SK-N-MC (cell line): Measurements from ENCODE around the gene SBNO2.

Experiments used
- DNase-seq: peaks from one replicate; pipeline ENCODE4 v3.0.0-alpha.2; 2011; ENCODE audit warnings: low read depth, low spot score
- H3K27ac ChIP-seq: fragments of 200-600 bp; sonication (generic); 2 replicates; pipeline ENCODE4 v1.5.1; 2016; ENCODE audit warnings: mixed run types
- H3K36me3 ChIP-seq: fragments of 200-600 bp; sonication (generic); 2 replicates; pipeline ENCODE4 v1.6.1; 2017; ENCODE audit warnings: antibody characterized with exemption, low read length, mixed read lengths; ENCODE audit not compliant: insufficient read depth
- H3K4me3 ChIP-seq: fragments of 200-600 bp; sonication (generic); 2 replicates; pipeline ENCODE4 v1.5.1; 2016
- H3K9ac ChIP-seq: fragments of 200-600 bp; sonication (generic); 2 replicates; pipeline ENCODE4 v1.8.0; 2017; ENCODE audit warnings: mixed run types, mixed read lengths; ENCODE audit not compliant: insufficient read length
- H3K9me3 ChIP-seq: fragments of 200-600 bp; sonication (generic); 2 replicates; pipeline ENCODE4 v1.6.1; 2017; ENCODE audit warnings: low read depth, mild to moderate bottlenecking, antibody characterized with exemption, low read length, moderate library complexity, mixed read lengths
- EZH2 ChIP-seq: fragments of 200-600 bp; sonication (generic); IDR thresholded peaks from one replicate; pipeline ENCODE4 v1.6.1; 2017; ENCODE audit warnings: antibody characterized with exemption
- FOXP2 ChIP-seq: optimal IDR thresholded peaks from 2 replicates; pipeline ENCODE3; 2011; ENCODE audit warnings: mild to moderate bottlenecking, moderate library complexity; ENCODE audit not compliant: insufficient read depth; ENCODE audit errors: extremely low read length, control extremely low read depth
- POLR2AphosphoS5 ChIP-seq: IDR thresholded peaks from 2 replicates; pipeline ENCODE4 v1.6.1; 2012; ENCODE audit warnings: mild to moderate bottlenecking, low read depth, low read length, borderline replicate concordance

SBNO2 gene

GRCh38 chr19:1068009-1069001 is 105.8 kb downstream of the SBNO2 start:
- Histone ChIP-seq H3K36me3 (no peaks in the 10 kb centered on the region), H3K27ac (no peak overlapping the region), H3K4me3 (peak overlapping the region; percentile 85), H3K9me3 (no peaks in the 10 kb centered on the region), H3K9ac (no peak overlapping the region)
- DNase-seq, result no peak
- TF ChIP-seq FOXP2, result no peak
- TF ChIP-seq POLR2AphosphoS5, result no peak
- no peak for TF ChIP-seq EZH2

DNA sequence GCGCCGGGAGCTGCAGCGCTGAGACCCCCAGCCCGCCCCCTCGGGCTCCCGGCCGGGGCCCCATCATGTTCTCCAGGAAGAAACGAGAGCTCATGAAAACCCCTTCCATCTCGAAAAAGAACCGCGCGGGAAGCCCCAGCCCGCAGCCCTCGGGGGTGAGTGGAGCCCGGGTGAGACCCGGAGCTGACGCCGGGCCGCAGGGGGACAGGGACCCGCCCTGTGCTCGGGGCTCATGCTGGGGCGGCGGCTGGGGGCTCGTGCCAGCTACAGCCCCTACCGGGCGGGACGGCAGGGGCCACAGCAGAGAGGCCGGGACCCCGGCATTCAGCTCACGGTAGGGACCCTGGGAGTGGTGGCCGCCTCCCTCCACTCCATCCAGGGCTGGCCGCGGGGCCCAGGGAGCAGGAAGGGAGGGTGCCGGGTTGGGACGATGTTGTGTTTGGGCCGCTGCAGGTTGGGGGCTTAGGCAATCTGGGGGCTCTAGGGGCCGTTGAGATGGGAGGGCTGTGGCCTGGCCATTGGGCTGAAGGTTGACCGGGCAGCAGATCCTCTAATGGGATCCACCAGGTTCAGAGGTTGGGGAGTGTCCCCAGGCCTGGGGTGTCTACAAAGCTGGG is 106.6 kb downstream of the SBNO2 start:
- Histone ChIP-seq H3K36me3 (no peaks in the 10 kb centered on the region), H3K4me3 (peak overlapping the region; percentile 85), H3K9ac (peak overlapping the region; percentile 37), H3K9me3 (no peaks in the 10 kb centered on the region), H3K27ac (no peak overlapping the region)
- TF ChIP-seq FOXP2 (no peak), EZH2 (no peak), POLR2AphosphoS5 (no peak)
- DNase-seq, result no peak

- Histone ChIP-seq H3K27ac (no peak within 1 kb of the TSS), H3K9ac (peak within 1 kb of the TSS; percentile 37), H3K4me3 (peak within 1 kb of the TSS; percentile 85), H3K36me3 (no peaks in the 10 kb centered on the region), H3K9me3 (no peaks in the 10 kb centered on the region)
- DNase-seq, result no peak
- no peak for TF ChIP-seq POLR2AphosphoS5
- TF ChIP-seq FOXP2, result no peak
- no peak for TF ChIP-seq EZH2
Observed at GRCh38 chr19:1066748-1067340, 107.2 kb downstream of the SBNO2 start, which contains the start of gene ARHGAP45. TSS of gene ARHGAP45 (plus strand) at chr19:1067167. CDS start at chr19:1067406, 239 bp downstream.

GRCh38 chr19:1066251-1066747 is 107.8 kb downstream of the SBNO2 start:
- H3K36me3 ChIP-seq, result no peaks in the 10 kb centered on the region
- TF ChIP-seq POLR2AphosphoS5, result no peak
- no peak for TF ChIP-seq EZH2
- TF ChIP-seq FOXP2, result no peak
- H3K4me3 ChIP-seq, result peak overlapping the region; percentile 85
- no peak overlapping the region for H3K9ac ChIP-seq
- no peak for DNase-seq
- H3K9me3 ChIP-seq, result no peaks in the 10 kb centered on the region
- no peak overlapping the region for H3K27ac ChIP-seq

GRCh38 chr19:1065606-1066109 is 108.4 kb downstream of the SBNO2 start:
- Histone ChIP-seq H3K36me3 (no peaks in the 10 kb centered on the region), H3K9ac (no peak overlapping the region), H3K4me3 (no peak overlapping the region; the same call in 1 of the 2 replicates), H3K27ac (no peak overlapping the region), H3K9me3 (no peaks in the 10 kb centered on the region)
- no peak for DNase-seq
- no peak for TF ChIP-seq FOXP2
- no peak for TF ChIP-seq POLR2AphosphoS5

DNA sequence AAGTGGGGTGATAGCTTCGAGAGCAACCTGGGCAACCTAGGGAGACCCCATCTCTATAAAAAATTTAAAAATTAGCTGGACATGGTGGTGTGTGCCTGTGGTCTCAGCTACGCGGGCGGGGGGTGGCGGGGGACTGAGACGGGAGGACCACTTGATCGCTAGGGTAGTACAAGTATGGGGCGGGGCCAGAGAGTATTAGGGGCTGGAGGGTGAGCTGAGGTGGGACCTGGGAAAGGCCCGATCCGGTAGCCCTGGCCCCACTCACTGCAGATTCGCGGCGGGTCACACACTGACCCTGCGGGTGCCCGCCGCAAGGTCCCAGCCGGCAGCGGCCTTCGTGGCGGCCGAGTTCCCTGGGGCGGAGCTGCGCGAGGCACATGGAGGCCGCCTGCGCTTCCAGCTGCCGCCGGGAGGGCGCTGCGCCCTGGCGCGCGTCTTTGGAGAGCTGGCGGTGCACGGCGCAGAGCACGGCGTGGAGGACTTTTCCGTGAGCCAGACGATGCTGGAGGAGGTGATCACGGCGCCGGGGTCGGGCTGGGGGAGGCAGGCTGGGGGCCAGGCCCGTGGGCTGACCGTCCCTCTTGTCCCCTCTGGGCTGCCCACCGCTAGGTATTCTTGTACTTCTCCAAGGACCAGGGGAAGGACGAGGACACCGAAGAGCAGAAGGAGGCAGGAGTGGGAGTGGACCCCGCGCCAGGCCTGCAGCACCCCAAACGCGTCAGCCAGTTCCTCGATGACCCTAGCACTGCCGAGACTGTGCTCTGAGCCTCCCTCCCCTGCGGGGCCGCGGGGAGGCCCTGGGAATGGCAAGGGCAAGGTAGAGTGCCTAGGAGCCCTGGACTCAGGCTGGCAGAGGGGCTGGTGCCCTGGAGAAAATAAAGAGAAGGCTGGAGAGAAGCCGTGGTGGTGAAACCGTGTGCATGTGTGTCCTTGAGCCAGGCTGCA is 109.1 kb downstream of the SBNO2 start:
- no peak for DNase-seq
- TF ChIP-seq POLR2AphosphoS5, result no peak
- no peak for TF ChIP-seq FOXP2
- TF ChIP-seq EZH2, result no peak
- Histone ChIP-seq H3K9ac (no peak overlapping the region), H3K9me3 (no peaks in the 10 kb centered on the region), H3K27ac (no peak overlapping the region), H3K36me3 (no peaks in the 10 kb centered on the region), H3K4me3 (peak overlapping the region; percentile 68)

- TF ChIP-seq FOXP2, result no peak
- TF ChIP-seq EZH2, result no peak
- TF ChIP-seq POLR2AphosphoS5, result no peak
- Histone ChIP-seq H3K9ac (no peak overlapping the region), H3K9me3 (no peaks in the 10 kb centered on the region), H3K27ac (no peak overlapping the region), H3K36me3 (no peaks in the 10 kb centered on the region), H3K4me3 (no peak overlapping the region)
- DNase-seq, result no peak
Observed at GRCh38 chr19:1063909-1064660, 110.0 kb downstream of the SBNO2 start.
